Peyer's patch (tissue), 4 donors: ENCODE results near the gene ANO8.

Experiments used
- POLR2A ChIP-seq, 2 donors: fragments of 450-650 bp; IDR thresholded peaks; one replicate each; pipeline ENCODE4 v1.5.1; 2017; ENCODE audit warnings: antibody characterized with exemption in 2 of 2, mild to moderate bottlenecking in 2 of 2, moderate library complexity in 2 of 2
- TF ChIP-seq, protein P1 (sequence below), 6 experiments: fragments of 450-650 bp in 4 of 6; fragments of 200-600 bp in 2 of 6; sonication (generic) in 1 of 6; IDR thresholded peaks; one replicate each; pipeline ENCODE4 v1.5.1; 2017 to 2019; ENCODE audit warnings: antibody characterized with exemption in 6 of 6, mild to moderate bottlenecking in 3 of 6, moderate library complexity in 1 of 6

DNA sequence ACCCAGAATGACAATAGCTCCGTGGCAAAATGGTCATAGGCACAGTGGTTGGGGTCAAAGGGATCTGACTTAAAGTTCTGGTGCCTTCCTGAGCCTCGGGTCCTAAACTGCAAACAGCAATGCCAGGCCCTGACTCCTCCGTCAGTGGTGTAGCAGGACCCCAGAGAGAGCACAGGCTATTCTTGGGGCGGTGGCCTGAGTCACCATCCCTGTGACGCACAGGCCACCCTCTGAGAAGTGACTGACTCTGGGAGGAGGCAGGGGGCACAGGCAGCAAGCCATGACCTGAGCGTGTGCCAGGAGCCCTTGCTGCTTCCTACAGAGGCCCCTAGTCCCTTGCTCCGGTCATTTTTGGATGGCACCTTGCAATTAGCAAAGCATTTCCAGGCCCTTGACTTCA lies 23.7 kb upstream of the ANO8 start:
- TF ChIP-seq, protein P1, sequence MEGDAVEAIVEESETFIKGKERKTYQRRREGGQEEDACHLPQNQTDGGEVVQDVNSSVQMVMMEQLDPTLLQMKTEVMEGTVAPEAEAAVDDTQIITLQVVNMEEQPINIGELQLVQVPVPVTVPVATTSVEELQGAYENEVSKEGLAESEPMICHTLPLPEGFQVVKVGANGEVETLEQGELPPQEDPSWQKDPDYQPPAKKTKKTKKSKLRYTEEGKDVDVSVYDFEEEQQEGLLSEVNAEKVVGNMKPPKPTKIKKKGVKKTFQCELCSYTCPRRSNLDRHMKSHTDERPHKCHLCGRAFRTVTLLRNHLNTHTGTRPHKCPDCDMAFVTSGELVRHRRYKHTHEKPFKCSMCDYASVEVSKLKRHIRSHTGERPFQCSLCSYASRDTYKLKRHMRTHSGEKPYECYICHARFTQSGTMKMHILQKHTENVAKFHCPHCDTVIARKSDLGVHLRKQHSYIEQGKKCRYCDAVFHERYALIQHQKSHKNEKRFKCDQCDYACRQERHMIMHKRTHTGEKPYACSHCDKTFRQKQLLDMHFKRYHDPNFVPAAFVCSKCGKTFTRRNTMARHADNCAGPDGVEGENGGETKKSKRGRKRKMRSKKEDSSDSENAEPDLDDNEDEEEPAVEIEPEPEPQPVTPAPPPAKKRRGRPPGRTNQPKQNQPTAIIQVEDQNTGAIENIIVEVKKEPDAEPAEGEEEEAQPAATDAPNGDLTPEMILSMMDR (IDR thresholded peaks at IDR 0.05): no peak
- TF ChIP-seq POLR2A (IDR thresholded peaks at IDR 0.05): no peak
